NCI-H460 (cell line): ENCODE results near the gene DCLK2. TPM values are rescaled to one million over a fixed set of nuclear protein-coding genes. Genes with fewer than 3 reads are reported as not detected.

Experiments used
- DNase-seq: peaks from one replicate; pipeline ENCODE4 v3.0.0-alpha.2; 2016; ENCODE audit warnings: low read depth; ENCODE audit errors: extremely low read depth
- total RNA-seq: library from RNA; depleted of rRNA; stranded (reverse); fragments of >200 nt; shearing (Covaris generic); gene quantifications from 2 replicates; pipeline ENCODE4 v1.2.3, GENCODE V29; 2014

The DCLK2 gene
- total RNA-seq, 1 experiment from 2014 or later, result 12.8 TPM

DNA sequence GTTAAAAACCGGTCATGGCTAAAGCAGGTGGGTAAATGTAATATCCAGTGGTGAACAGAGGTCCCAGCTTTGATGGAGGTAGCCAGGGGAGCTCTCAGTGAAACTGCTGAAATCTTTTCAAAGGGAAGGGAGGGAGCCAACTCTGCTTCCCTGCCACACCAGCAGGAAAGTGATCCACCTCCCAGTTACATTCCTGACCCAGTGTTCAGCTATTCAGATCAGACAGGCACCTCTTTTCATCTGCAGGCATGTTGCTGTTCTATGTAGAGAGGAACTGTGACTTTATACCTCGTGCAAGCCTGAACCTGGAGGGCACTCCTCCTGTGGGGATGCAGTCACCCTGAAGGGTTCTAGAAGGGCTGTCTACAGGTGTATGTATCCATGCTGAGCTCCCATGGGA, 37.6 kb downstream of the DCLK2 start:
- no peak for DNase-seq

GRCh38 chr4:150116506-150116905, 38.3 kb downstream of the DCLK2 start:
- DNase-seq, result no peak

DNA sequence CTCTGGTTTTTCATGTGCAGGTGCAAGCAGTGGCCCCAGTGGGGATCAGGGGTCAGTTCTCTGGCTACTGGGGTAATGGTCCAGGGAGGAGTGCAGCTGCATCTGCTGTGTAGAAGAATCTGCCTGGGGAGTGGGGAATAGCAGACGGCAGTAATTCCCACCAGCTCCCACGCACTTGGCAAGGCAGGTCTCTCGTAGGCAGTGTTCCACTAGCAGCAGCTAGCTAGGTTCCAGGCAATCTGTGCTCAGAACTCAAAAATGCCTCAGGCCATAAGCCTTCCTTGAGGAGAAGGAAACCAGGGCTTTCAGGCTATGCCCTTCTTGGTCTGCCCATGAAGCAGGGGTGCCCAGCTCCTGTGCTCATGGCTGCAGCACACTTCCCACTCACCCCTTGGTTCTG, 38.8 kb downstream of the DCLK2 start:
- DNase-seq, result no peak

DNA sequence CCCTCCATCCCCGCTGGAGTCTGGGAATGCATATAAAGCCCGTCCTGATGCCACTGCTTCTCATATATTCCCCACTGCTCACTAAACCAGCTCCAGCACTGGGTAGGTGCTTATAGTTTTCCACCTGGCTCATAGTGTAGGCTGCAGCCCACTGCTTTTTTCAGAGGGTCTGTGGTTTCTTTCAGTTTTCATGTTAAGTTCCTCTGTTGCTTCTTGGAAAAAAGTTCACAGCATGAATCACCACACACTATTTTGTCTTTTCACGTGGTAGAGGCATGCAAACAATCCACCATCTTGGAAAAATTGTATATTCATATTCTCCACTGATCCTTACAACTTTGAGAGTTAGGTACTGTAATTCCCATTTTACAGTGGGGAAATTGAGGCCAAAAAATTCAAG, 39.4 kb downstream of the DCLK2 start:
- DNase-seq, result no peak

DNA sequence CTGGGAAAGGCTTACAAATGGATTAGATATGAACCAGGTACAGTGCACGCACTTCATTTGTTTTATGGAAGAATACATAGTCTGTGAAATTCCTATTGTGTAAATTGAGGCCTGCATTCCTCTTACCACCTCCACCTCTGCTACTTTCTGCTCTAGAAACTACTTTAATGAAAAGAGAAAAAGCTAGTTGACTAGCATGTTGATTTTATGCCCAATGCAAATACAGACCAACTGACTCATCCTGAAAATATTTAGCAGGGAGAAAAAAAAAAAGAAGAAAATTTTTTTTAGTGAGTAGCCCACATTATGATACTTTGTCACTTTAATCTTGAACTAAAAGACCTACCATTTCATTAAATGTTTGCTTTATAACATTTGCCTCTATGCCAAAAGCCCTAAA, 41.2 kb downstream of the DCLK2 start:
- DNase-seq, result no peak

- no peak for DNase-seq
Measured at GRCh38 chr4:150123087-150123486, 44.8 kb downstream of the DCLK2 start.

- DNase-seq, result no peak
Measured at GRCh38 chr4:150123796-150124677, 45.8 kb downstream of the DCLK2 start.

DNA sequence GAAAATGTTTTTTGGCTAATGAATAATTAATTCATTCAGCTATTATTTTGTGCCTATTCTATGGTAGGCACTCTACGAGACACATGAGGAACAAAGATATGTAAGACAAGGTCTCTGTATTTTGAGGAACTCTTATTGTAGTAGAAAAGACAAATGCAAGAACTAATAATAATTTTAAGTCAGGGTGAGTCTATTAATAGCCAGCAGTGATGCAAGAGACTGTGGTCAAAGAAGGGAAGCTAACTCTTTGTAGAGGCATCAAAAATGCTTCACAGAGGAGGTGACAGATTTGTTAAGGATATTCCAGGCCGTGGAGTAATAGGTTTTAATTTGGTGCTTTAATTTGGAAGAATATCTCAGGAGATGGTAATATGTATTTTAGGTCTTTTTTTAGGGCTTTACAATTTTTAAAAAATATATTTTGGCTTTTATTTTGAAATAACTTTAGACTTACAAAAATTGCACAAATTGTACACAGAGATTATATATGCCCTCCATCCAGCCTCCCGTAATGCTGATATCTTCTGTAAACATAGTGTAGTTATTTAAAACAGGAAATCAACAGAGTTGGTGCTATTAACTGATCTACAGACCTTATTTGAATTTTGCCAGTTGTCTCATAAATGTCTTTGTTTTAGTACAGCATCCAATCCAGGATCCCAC, 48.1 kb downstream of the DCLK2 start:
- no peak for DNase-seq

GRCh38 chr4:150126864-150127203, 48.6 kb downstream of the DCLK2 start:
- DNase-seq, result no peak

GRCh38 chr4:150127757-150128156, 49.5 kb downstream of the DCLK2 start:
- DNase-seq, result no peak

- DNase-seq, result no peak
Measured at GRCh38 chr4:150130933-150131332, 52.7 kb downstream of the DCLK2 start.

- DNase-seq, result no peak
Measured at GRCh38 chr4:150131581-150132228, 53.5 kb downstream of the DCLK2 start.

GRCh38 chr4:150133605-150134004, 55.4 kb downstream of the DCLK2 start:
- no peak for DNase-seq

- DNase-seq, result no peak
Measured at GRCh38 chr4:150135134-150135772, 57.0 kb downstream of the DCLK2 start.

DNA sequence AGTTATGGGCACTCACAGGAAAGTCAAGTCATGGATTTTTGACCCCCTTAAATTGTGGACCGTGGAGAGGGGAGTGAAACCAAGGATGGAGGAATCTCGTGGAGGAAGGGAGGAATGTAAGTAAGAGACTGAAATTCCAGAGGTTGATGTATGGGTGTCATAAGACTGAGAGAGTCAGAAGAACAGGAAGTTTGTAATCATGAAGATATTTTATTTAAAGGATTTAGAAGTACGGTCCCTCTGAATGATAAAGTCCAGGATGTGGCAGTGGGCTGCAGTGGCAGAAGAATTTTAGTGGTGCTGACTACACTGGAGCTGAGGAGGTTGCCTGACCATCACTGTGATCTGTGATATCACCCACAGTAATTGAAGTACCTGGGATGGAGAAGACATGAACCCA, 57.8 kb downstream of the DCLK2 start:
- no peak for DNase-seq

DNA sequence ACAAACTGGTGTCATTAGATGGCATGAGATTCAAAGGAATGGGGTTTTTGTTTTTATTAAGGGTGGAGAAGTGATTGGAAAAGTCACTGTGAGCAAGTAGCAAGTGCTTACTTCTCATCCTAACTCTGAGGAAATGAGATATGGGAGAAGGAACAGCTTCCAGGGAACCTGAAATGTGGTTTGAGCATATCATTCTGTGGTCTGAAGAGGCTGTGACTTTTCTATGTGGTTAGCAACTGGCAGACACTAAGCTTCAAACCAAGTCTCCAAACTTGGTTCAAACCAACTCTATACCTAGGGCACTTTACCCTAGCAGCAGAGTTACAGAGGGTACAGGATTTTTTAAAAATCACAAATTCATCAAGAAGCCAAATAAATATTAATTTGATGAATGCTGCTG, 58.2 kb downstream of the DCLK2 start:
- no peak for DNase-seq

DNA sequence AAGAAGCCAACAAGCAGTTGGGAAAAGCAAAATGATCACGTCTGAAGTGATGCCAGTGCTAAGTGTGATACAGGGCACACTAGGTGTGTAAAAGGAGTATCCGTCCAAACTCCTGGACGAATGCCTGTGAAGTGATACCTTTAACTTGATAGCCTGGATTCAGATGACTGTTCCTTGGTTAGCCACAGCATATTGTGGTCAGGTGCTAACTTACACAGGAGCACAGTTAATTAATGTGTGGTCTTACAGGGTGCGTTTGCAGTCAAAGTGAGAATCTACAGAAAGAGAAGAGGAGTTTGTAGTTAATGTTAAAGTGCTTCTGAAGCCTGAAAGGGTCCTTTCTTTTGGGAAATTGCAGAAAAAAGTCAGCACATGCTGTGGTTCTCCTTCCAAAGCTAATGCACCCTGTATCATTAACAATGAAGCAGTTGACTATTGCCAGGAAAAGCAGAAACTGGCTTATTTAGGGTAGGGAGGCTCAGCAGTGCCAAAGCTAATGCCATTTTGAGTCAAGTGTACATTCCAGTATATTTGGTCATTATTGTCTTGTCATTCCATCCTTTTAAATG, 61.1 kb downstream of the DCLK2 start:
- no peak for DNase-seq

- DNase-seq, result peak; percentile 52
Measured at GRCh38 chr4:150140774-150141400, 62.6 kb downstream of the DCLK2 start.

- DNase-seq, result no peak
Measured at GRCh38 chr4:150141756-150142155, 63.5 kb downstream of the DCLK2 start.

- DNase-seq, result no peak
Measured at GRCh38 chr4:150142831-150143230, 64.6 kb downstream of the DCLK2 start.
